ENCODE results near the gene SCYGR7. TPM values are rescaled to one million over a fixed set of nuclear protein-coding genes. Genes with fewer than 3 reads are reported as not detected.

SCYGR7 gene
- polyA plus RNA-seq, 1 donor from 2014 or later: not detected

GRCh38 chr2:227772197-227772661 lies 44.1 kb downstream of the SCYGR7 start:
- H3K4me2 ChIP-seq (ENCODE audit: low read length): no peak overlapping the region
- no peak overlapping the region for H3K9ac ChIP-seq (ENCODE audit: low read length)

DNA sequence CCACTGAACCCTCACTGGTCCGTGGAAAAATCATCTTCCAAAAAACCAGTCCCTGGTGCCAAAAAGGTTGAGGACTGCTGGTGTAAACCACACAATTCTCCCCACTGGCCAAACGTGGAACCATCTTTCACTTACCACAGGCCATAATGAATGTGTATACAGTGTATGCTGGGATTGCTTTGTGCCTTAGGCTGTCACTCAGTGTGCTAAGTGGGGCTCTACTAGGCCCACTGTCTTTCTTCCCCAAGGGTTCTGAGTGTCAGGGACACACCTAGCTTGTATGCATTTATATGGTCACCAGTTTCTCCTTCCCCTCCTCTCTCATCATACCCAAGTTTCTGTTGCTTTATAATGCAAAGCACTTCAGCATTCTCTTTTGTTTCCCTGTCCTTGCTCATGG lies 44.8 kb downstream of the SCYGR7 start:
- Histone ChIP-seq H4K20me1 (ENCODE audit: insufficient read depth) (no peaks in the 10 kb centered on the region), H3F3A (ENCODE audit: insufficient read depth, low read length, poor library complexity, severe bottlenecking) (no peaks in the 10 kb centered on the region), H3K4me3 (ENCODE audit: low read length) (no peak overlapping the region), H3K27ac (ENCODE audit: low read length) (no peak overlapping the region), H3K4me2 (ENCODE audit: low read length) (no peak overlapping the region), H3K9me3 (ENCODE audit: low read length) (no peaks in the 10 kb centered on the region), H2AFZ (ENCODE audit: low read depth, low read length) (no peak overlapping the region), H3K79me2 (replicated peaks; ENCODE audit: insufficient read depth, low read length) (no peaks in the 10 kb centered on the region), H3K27me3 (ENCODE audit: insufficient read depth, low read depth, low read length) (no peaks in the 10 kb centered on the region), H3K36me3 (ENCODE audit: insufficient read depth, low read length) (no peaks in the 10 kb centered on the region), H3K9me2 (ENCODE audit: insufficient read depth, low read length) (no peaks in the 10 kb centered on the region), H3K9ac (ENCODE audit: low read length) (no peak overlapping the region)
- TF ChIP-seq RAD21 (conservative IDR thresholded peaks at IDR 0.05) (no peak), POLR2AphosphoS5 (IDR thresholded peaks at IDR 0.05) (no peak), EP300 (conservative IDR thresholded peaks at IDR 0.05; ENCODE audit: poor library complexity, severe bottlenecking) (no peak), MXI1 (conservative IDR thresholded peaks at IDR 0.05; ENCODE audit: poor library complexity, severe bottlenecking) (no peak), EZH2 (IDR thresholded peaks at IDR 0.05; ENCODE audit: borderline replicate concordance, insufficient read depth, low read length, poor library complexity, severe bottlenecking) (no peak), SMC3 (conservative IDR thresholded peaks at IDR 0.05; ENCODE audit: poor library complexity) (no peak), TAF1 (IDR thresholded peaks at IDR 0.05; ENCODE audit: low read depth) (no peak)
- TF ChIP-seq, protein P1, sequence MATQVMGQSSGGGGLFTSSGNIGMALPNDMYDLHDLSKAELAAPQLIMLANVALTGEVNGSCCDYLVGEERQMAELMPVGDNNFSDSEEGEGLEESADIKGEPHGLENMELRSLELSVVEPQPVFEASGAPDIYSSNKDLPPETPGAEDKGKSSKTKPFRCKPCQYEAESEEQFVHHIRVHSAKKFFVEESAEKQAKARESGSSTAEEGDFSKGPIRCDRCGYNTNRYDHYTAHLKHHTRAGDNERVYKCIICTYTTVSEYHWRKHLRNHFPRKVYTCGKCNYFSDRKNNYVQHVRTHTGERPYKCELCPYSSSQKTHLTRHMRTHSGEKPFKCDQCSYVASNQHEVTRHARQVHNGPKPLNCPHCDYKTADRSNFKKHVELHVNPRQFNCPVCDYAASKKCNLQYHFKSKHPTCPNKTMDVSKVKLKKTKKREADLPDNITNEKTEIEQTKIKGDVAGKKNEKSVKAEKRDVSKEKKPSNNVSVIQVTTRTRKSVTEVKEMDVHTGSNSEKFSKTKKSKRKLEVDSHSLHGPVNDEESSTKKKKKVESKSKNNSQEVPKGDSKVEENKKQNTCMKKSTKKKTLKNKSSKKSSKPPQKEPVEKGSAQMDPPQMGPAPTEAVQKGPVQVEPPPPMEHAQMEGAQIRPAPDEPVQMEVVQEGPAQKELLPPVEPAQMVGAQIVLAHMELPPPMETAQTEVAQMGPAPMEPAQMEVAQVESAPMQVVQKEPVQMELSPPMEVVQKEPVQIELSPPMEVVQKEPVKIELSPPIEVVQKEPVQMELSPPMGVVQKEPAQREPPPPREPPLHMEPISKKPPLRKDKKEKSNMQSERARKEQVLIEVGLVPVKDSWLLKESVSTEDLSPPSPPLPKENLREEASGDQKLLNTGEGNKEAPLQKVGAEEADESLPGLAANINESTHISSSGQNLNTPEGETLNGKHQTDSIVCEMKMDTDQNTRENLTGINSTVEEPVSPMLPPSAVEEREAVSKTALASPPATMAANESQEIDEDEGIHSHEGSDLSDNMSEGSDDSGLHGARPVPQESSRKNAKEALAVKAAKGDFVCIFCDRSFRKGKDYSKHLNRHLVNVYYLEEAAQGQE (IDR thresholded peaks at IDR 0.05; ENCODE audit: borderline replicate concordance): no peak
- TF ChIP-seq, protein P2, sequence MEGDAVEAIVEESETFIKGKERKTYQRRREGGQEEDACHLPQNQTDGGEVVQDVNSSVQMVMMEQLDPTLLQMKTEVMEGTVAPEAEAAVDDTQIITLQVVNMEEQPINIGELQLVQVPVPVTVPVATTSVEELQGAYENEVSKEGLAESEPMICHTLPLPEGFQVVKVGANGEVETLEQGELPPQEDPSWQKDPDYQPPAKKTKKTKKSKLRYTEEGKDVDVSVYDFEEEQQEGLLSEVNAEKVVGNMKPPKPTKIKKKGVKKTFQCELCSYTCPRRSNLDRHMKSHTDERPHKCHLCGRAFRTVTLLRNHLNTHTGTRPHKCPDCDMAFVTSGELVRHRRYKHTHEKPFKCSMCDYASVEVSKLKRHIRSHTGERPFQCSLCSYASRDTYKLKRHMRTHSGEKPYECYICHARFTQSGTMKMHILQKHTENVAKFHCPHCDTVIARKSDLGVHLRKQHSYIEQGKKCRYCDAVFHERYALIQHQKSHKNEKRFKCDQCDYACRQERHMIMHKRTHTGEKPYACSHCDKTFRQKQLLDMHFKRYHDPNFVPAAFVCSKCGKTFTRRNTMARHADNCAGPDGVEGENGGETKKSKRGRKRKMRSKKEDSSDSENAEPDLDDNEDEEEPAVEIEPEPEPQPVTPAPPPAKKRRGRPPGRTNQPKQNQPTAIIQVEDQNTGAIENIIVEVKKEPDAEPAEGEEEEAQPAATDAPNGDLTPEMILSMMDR (IDR thresholded peaks at IDR 0.05; ENCODE audit: poor library complexity, severe bottlenecking): no peak

More at GRCh38 chr2:227772197-227772661, 44.1 kb downstream of the SCYGR7 start:
- Histone ChIP-seq H3K36me3 (ENCODE audit: insufficient read depth, low read length) (no peaks in the 10 kb centered on the region), H3K27ac (ENCODE audit: low read length) (no peak overlapping the region), H3K9me3 (ENCODE audit: low read length) (no peaks in the 10 kb centered on the region), H3K9me2 (ENCODE audit: insufficient read depth, low read length) (no peaks in the 10 kb centered on the region), H3K4me3 (ENCODE audit: low read length) (no peak overlapping the region), H2AFZ (ENCODE audit: low read depth, low read length) (no peak overlapping the region), H4K20me1 (ENCODE audit: insufficient read depth) (no peaks in the 10 kb centered on the region), H3K27me3 (ENCODE audit: insufficient read depth, low read depth, low read length) (no peaks in the 10 kb centered on the region), H3F3A (ENCODE audit: insufficient read depth, low read length, poor library complexity, severe bottlenecking) (no peaks in the 10 kb centered on the region), H3K79me2 (replicated peaks; ENCODE audit: insufficient read depth, low read length) (no peaks in the 10 kb centered on the region)
- no peak for TF ChIP-seq RAD21 (conservative IDR thresholded peaks at IDR 0.05)
- TF ChIP-seq, protein P1 (IDR thresholded peaks at IDR 0.05; ENCODE audit: borderline replicate concordance): no peak

Data from neural cell (in vitro differentiated cells).